H1 (cell line): ENCODE measurements around the gene MACROD2. TPM values are rescaled to one million over a fixed set of nuclear protein-coding genes. Genes with fewer than 3 reads are reported as not detected.

Experiments used
- CTCF ChIA-PET: fragments of 300-600 bp; sonication (Branson Sonifier 250); formaldehyde crosslinking; loops from one replicate; lab custom pipeline; 2021; ENCODE audit not compliant: partially characterized antibody; lab: Charles Lee
- POLR2A ChIA-PET: fragments of 300-600 bp; sonication (Branson Sonifier 250); formaldehyde crosslinking; loops from one replicate; lab custom pipeline; 2021; ENCODE audit warnings: inconsistent platforms; ENCODE audit not compliant: partially characterized antibody; lab: Charles Lee
- DNase-seq, 2 experiments: peaks; one replicate each; pipeline versions ENCODE4 v3.0.0 to v3.0.0-alpha.2; 2010 to 2022; ENCODE audit warnings: low spot score in 2 of 2, low read depth in 1 of 2, mixed read lengths in 1 of 2
- FAIRE-seq: peaks from 2 replicates; lab custom pipeline; 2011; peaks lifted over from hg19 to GRCh38; lab: Jason Lieb, UNC
- H2AFZ ChIP-seq: 2 replicates; pipeline ENCODE4 v1.8.1; 2012; ENCODE audit warnings: low read length, inconsistent platforms
- H2AK5ac ChIP-seq: 2 replicates; pipeline ENCODE4 v1.6.1; 2013; ENCODE audit warnings: low read depth, low read length
- H2BK120ac ChIP-seq: replicated peaks from 2 replicates; pipeline ENCODE3; 2013; ENCODE audit warnings: low read depth, low read length, inconsistent platforms
- H2BK12ac ChIP-seq: 2 replicates; pipeline ENCODE4 v1.6.1; 2013; ENCODE audit warnings: low read depth, low read length
- H2BK15ac ChIP-seq: 2 replicates; pipeline ENCODE4 v1.6.1; 2013; ENCODE audit warnings: low read length
- H2BK20ac ChIP-seq: 2 replicates; pipeline ENCODE4 v1.6.1; 2013; ENCODE audit warnings: low read length
- H2BK5ac ChIP-seq: 2 replicates; pipeline ENCODE4 v1.6.1; 2013; ENCODE audit warnings: low read depth, low read length
- H3K14ac ChIP-seq: 2 replicates; pipeline ENCODE4 v1.6.1; 2013; ENCODE audit warnings: inconsistent platforms; ENCODE audit not compliant: insufficient read length
- H3K18ac ChIP-seq: 2 replicates; pipeline ENCODE4 v1.6.1; 2013; ENCODE audit warnings: low read length; ENCODE audit errors: extremely low read depth
- H3K23ac ChIP-seq: 2 replicates; pipeline ENCODE4 v1.6.1; 2013; ENCODE audit warnings: inconsistent platforms; ENCODE audit not compliant: insufficient read length
- H3K23me2 ChIP-seq: 2 replicates; pipeline ENCODE4 v1.6.1; 2013; ENCODE audit warnings: low read depth, low read length
- H3K27ac ChIP-seq: 2 replicates; pipeline ENCODE4 v1.6.1; 2011; ENCODE audit warnings: low read depth, low read length, inconsistent platforms
- H3K27me3 ChIP-seq, 4 experiments: replicated peaks in 1 of 4; 1 replicate in 1 of 4; 2 replicates in 3 of 4; pipeline versions ENCODE4 v1.6.1 to v1.8.1; 2011 to 2013; ENCODE audit warnings: low read length in 3 of 4, mild to moderate bottlenecking in 3 of 4, inconsistent platforms in 2 of 4, mixed read lengths in 2 of 4, moderate library complexity in 1 of 4; ENCODE audit not compliant: control insufficient read depth in 3 of 4, insufficient read depth in 3 of 4; ENCODE audit errors: extremely low read depth in 1 of 4
- H3K36me3 ChIP-seq, 4 experiments: 2 replicates each; pipeline versions ENCODE4 v1.6.1 to v1.8.1; 2011 to 2013; ENCODE audit warnings: mild to moderate bottlenecking in 4 of 4, low read length in 3 of 4, moderate library complexity in 2 of 4, control low read depth in 1 of 4, inconsistent platforms in 1 of 4; ENCODE audit not compliant: insufficient read depth in 4 of 4, control insufficient read depth in 2 of 4
- H3K4ac ChIP-seq: replicated peaks from 2 replicates; pipeline ENCODE3; 2013; ENCODE audit warnings: low read length, low read depth, mixed read lengths, inconsistent platforms; ENCODE audit not compliant: insufficient read length
- H3K4me1 ChIP-seq, 4 experiments: replicated peaks in 1 of 4; 1 replicate in 1 of 4; 2 replicates in 3 of 4; pipeline versions ENCODE4 v1.6.1 to v1.8.1; 2011 to 2013; ENCODE audit warnings: low read length in 3 of 4, inconsistent platforms in 2 of 4, mixed read lengths in 1 of 4; ENCODE audit not compliant: insufficient read depth in 4 of 4, control insufficient read depth in 3 of 4
- H3K4me2 ChIP-seq, 2 experiments: 2 replicates each; pipeline versions ENCODE4 v1.6.1 to v1.8.1; 2011 to 2013; ENCODE audit warnings: low read depth in 2 of 2, low read length in 2 of 2, control low read depth in 1 of 2, inconsistent platforms in 1 of 2, mild to moderate bottlenecking in 1 of 2; ENCODE audit not compliant: insufficient read depth in 1 of 2
- H3K4me3 ChIP-seq, 4 experiments: fragments of 200-600, 300-600 bp in 1 of 4; sonication (generic), shearing (Covaris generic), sonication (Bioruptor Twin) in 1 of 4; 2 replicates each; pipeline versions ENCODE4 v1.5.1 to v1.8.1; 2011 to 2016; ENCODE audit warnings: low read length in 4 of 4, low read depth in 3 of 4, control low read depth in 2 of 4, inconsistent platforms in 2 of 4, mild to moderate bottlenecking in 2 of 4, mixed read lengths in 1 of 4, moderate library complexity in 1 of 4; ENCODE audit not compliant: insufficient read depth in 2 of 4; ENCODE audit errors: extremely low read depth in 1 of 4
- H3K56ac ChIP-seq: replicated peaks from 2 replicates; pipeline ENCODE3; 2013; ENCODE audit warnings: low read depth, mild to moderate bottlenecking, mixed read lengths, low read length, inconsistent platforms; ENCODE audit not compliant: insufficient read length
- H3K79me1 ChIP-seq: 2 replicates; pipeline ENCODE4 v1.6.1; 2013; ENCODE audit warnings: low read depth, low read length, control low read depth
- H3K79me2 ChIP-seq, 2 experiments: 2 replicates each; pipeline versions ENCODE4 v1.6.1 to v1.8.1; 2012 to 2013; ENCODE audit warnings: low read length in 2 of 2, mild to moderate bottlenecking in 2 of 2, inconsistent platforms in 1 of 2; ENCODE audit not compliant: insufficient read depth in 2 of 2, control insufficient read depth in 1 of 2
- H3K9ac ChIP-seq, 4 experiments: replicated peaks in 1 of 4; 1 replicate in 1 of 4; 2 replicates in 3 of 4; pipeline versions ENCODE4 v1.6.1 to v1.8.1; 2011 to 2013; ENCODE audit warnings: low read depth in 3 of 4, low read length in 3 of 4, control low read depth in 2 of 4, mild to moderate bottlenecking in 2 of 4, moderate library complexity in 2 of 4, inconsistent platforms in 1 of 4; ENCODE audit errors: extremely low read depth in 1 of 4
- H3K9me3 ChIP-seq, 2 experiments: 2 replicates each; pipeline versions ENCODE4 v1.6.1 to v1.8.1; 2012 to 2013; ENCODE audit warnings: mild to moderate bottlenecking in 2 of 2, moderate library complexity in 2 of 2, control low read depth in 1 of 2, inconsistent platforms in 1 of 2, low read depth in 1 of 2, low read length in 1 of 2, mixed read lengths in 1 of 2; ENCODE audit not compliant: insufficient read depth in 2 of 2
- H4K20me1 ChIP-seq, 2 experiments: replicated peaks in 1 of 2; 2 replicates each; pipeline versions ENCODE3 to v1.8.1; 2011 to 2013; ENCODE audit warnings: inconsistent platforms in 2 of 2, low read length in 2 of 2, mild to moderate bottlenecking in 1 of 2; ENCODE audit not compliant: insufficient read depth in 2 of 2, control insufficient read depth in 1 of 2
- H4K5ac ChIP-seq: 2 replicates; pipeline ENCODE4 v1.6.1; 2013; ENCODE audit warnings: low read length, low read depth, mixed read lengths, inconsistent platforms; ENCODE audit not compliant: insufficient read length
- H4K8ac ChIP-seq: 2 replicates; pipeline ENCODE4 v1.8.0; 2013; ENCODE audit warnings: mild to moderate bottlenecking, moderate library complexity, low read length, inconsistent platforms; ENCODE audit not compliant: insufficient read depth; ENCODE audit errors: extremely low read depth
- H4K91ac ChIP-seq: replicated peaks from 2 replicates; pipeline ENCODE3; 2013; ENCODE audit warnings: low read length, mixed read lengths, inconsistent platforms; ENCODE audit not compliant: insufficient read length
- ASH2L ChIP-seq: fragments of 200-600, 300-600 bp; sonication (generic); IDR thresholded peaks from one replicate; pipeline ENCODE4 v1.7.1; 2017; ENCODE audit warnings: low read length
- BRCA1 ChIP-seq: IDR thresholded peaks from 2 replicates; pipeline ENCODE4 v1.6.1; 2012; ENCODE audit warnings: low read depth, low read length, improper control_type of control experiment
- GABPA ChIP-seq: IDR thresholded peaks from 2 replicates; pipeline ENCODE4 v1.6.1; 2011; ENCODE audit warnings: mild to moderate bottlenecking, low read length, moderate library complexity, borderline replicate concordance; ENCODE audit not compliant: insufficient read depth
- SRF ChIP-seq: IDR thresholded peaks from 2 replicates; pipeline ENCODE4 v1.6.1; 2011; ENCODE audit warnings: mild to moderate bottlenecking, low read depth, low read length, moderate library complexity
- TAF7 ChIP-seq: optimal IDR thresholded peaks from 2 replicates; pipeline ENCODE3; 2011; ENCODE audit warnings: low read depth, mild to moderate bottlenecking, inconsistent platforms, low read length, moderate library complexity, borderline replicate concordance
- TBP ChIP-seq: IDR thresholded peaks from 2 replicates; pipeline ENCODE4 v1.6.1; 2011; ENCODE audit warnings: low read depth, low read length, improper control_type of control experiment
- WGBS, 2 experiments: shearing (Covaris generic) in 1 of 2; methylation state at CpG; one replicate each; pipeline versions ENCODE4 v1.1.6 to v1.1.7; 2013 to 2015; ENCODE audit warnings: low lambda C conversion rate in 2 of 2, mixed read lengths in 2 of 2, inconsistent platforms in 1 of 2, low coverage in 1 of 2, missing lambda C conversion rate in 1 of 2; ENCODE audit not compliant: insufficient replicate concordance in 2 of 2, insufficient coverage in 1 of 2, insufficient read length in 1 of 2; ENCODE audit errors: extremely low coverage in 1 of 2, missing lambda C conversion rate in 1 of 2; 5-methylcytosine and 5-hydroxymethylcytosine counted together
- polyA plus RNA-seq, 7 experiments: library from polyadenylated mRNA; depleted of rRNA in 3 of 7; stranded (reverse) in 5 of 7; unstranded in 2 of 7; fragments of >200 nt in 5 of 7; fragments of 200-250 nt in 2 of 7; gene quantifications; 1 replicate in 5 of 7; 2 replicates in 1 of 7; 4 replicates in 1 of 7; pipeline versions ENCODE4 v1.2.1 to v1.2.3, GENCODE V29; 2011 to 2013; ENCODE audit warnings: missing spikeins in 2 of 7, mixed read lengths in 2 of 7
- total RNA-seq: library from RNA; stranded (reverse); fragmentation: NEBNext Ultra II Directional; extraction: Animal tissue kit (Norgen Biotek cat#: 25700); gene quantifications from 2 replicates; pipeline ENCODE4 v1.2.1, GENCODE V29; 2021

MACROD2 gene
- total and polyA plus RNA-seq, 2 of the 8 experiments (the other 6 are each of a cell fraction or from before 2014, with no cell fraction given): 0.70 to 3.9 TPM

DNA sequence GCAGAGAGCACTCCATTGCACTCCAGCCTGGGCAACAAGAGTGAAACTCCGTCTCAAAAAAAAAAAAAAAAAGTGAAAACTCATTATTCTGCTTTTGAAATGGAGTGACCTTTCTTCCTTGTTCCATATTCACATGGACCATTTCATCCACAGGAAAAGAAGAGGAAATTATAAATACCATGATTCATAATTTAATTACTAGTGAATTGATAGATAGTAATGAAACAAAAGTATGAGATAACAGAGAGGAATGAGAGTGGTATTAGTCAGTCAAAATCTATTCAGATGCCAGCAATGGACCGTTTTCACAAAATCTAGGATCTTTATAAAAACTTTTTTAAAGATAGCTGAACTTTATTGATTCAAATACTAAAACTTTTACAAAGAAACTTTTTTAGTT, 785.2 kb downstream of the MACROD2 start:
- no peak for FAIRE-seq

More for the DNA sequence above, 785.2 kb downstream of the MACROD2 start:
- Histone ChIP-seq H3K18ac (no peak overlapping the region), H3K27ac (no peak overlapping the region)
- TF ChIP-seq BRCA1: no peak
- no peak for TF ChIP-seq SRF
- no peak for TF ChIP-seq GABPA
- TF ChIP-seq TAF7: no peak
- TF ChIP-seq ASH2L: no peak
- TF ChIP-seq TBP: no peak
- TF ChIP-seq, all 59 proteins: peak for 0
- Histone ChIP-seq H3K27me3 (no peaks in the 10 kb centered on the region), H4K20me1 (no peaks in the 10 kb centered on the region), H3K56ac (no peak overlapping the region), H2BK20ac (no peak overlapping the region), H3K4ac (no peak overlapping the region), H4K91ac (no peak overlapping the region), H3K14ac (no peak overlapping the region), H3K36me3 (no peaks in the 10 kb centered on the region), H3K79me1 (no peaks in the 10 kb centered on the region), H3K23ac (no peak overlapping the region), H2BK120ac (no peak overlapping the region), H2BK5ac (no peak overlapping the region), H3K4me2 (no peak overlapping the region), H3K79me2 (no peaks in the 10 kb centered on the region), H2BK15ac (no peak overlapping the region), H2AK5ac (no peak overlapping the region), H4K8ac (no peak overlapping the region), H3K4me3 (no peak overlapping the region), H4K5ac (no peak overlapping the region), H3K23me2 (no peaks in the 10 kb centered on the region), H3K9ac (no peak overlapping the region), H2AFZ (no peak overlapping the region), H3K9me3 (no peaks in the 10 kb centered on the region), H2BK12ac (no peak overlapping the region), H3K4me1 (peaks cover 0 to 6% (median 0%) of the 10 kb centered on the region in 4 experiments; a peak in 2 of 7 replicates)
- CTCF ChIA-PET: interaction anchor here (0.6 to 1.6 kb wide), 5 partner anchors 9 to 990 kb away, joined by 3 read pairs; no protein-coding TSS in a partner anchor
- WGBS, 2 experiments: 93% methylated on average over 2 of the region's 2 CpGs; no CpG with 5 or more reads in 1 of the 2 experiments
- POLR2A ChIA-PET: no interaction called here
- DNase-seq: no peak
